ENCODE results near the gene SRGN. TPM values are rescaled to one million over a fixed set of nuclear protein-coding genes. Genes with fewer than 3 reads are reported as not detected.

SRGN gene
- total and polyA plus RNA-seq, 10 of the 15 experiments (the other 5 are each of a cell fraction or from before 2014, with no cell fraction given) = 382 to 2,414 (median 885) TPM

DNA sequence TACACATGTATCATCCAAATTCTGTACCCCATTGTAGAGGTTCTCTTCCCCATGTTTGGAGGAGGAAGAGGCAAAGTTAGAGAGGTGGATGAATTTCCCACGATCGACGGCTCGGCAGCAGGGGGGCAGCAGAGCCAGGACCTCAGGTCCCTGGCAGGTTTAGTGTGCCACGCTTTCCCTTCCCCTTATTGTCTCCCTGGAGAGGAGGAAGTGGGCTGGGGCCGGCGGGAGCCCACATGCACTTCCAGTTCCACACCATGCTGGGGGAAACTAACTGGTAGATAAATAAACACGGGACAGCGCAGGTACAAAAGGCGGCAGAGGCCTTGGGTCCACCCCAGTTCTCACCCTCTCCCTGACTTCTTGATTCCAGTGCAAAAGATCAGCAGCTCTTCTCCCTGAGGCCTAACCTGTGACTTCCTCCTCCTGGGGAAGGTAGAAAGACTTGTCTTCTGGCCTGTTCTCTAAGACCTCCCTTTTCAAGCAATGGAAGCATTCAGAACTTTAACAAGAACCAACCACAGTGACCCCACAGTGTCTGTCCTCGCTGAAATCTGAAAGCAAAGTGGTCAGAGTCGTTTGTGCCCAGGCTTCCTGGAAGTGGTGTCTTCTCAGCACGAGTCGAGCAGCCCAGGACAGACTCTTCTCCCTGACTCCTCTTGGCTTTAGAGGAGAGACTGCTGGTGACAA is 30.5 kb upstream of the SRGN start:
- H4K20me1 ChIP-seq (ENCODE audit: control insufficient read depth, insufficient read depth) = no peaks in the 10 kb centered on the region
- 51% methylated on average over 14 of the region's 14 CpGs for WGBS (ENCODE audit: insufficient coverage, insufficient replicate concordance, low lambda C conversion rate, missing lambda C conversion rate)
- no peaks in the 10 kb centered on the region for H3K36me3 ChIP-seq (ENCODE audit: control insufficient read depth in 2 of 2, insufficient read depth in 2 of 2, low read length in 1 of 2)
- intact Hi-C loops (cut with micrococcal nuclease; ENCODE audit: unreplicated experiment) (no loop called here), in situ Hi-C loops (cut with MboI) (no loop called here)
- peaks cover 3% of the 10 kb centered on the region for H3K79me2 ChIP-seq (ENCODE audit: control insufficient read depth, insufficient read depth, low read length)
- peak overlapping the region; percentile 61 for H3K4me2 ChIP-seq (ENCODE audit: control insufficient read depth, insufficient read depth)
- H3K9ac ChIP-seq (ENCODE audit: control insufficient read depth, insufficient read depth, low read length) = peak overlapping the region; percentile 11
- H3K27me3 ChIP-seq (replicated peaks in 1 of 2; ENCODE audit: control insufficient read depth in 2 of 2, insufficient read depth in 2 of 2, low read length in 1 of 2) = no peaks in the 10 kb centered on the region
- no TSS peak for BruUV-seq (replicated peaks)
- ChIA-PET CTCF (interaction anchor here (0.6 to 14.3 kb wide), 7 partner anchors 8 to 261 kb away, joined by 3 to 121 read pairs (median 5); no protein-coding TSS in a partner anchor), RAD21 (ENCODE audit: unreplicated experiment) (interaction anchor here (7.3 to 25.6 kb wide), 3 partner anchors 7 to 31 kb away, joined by 83 to 544 read pairs (median 197); partner anchors contain the start of gene SRGN), SMC1A (ENCODE audit: uncharacterized antibody, unreplicated experiment) (interaction anchor here (0.6 to 17.6 kb wide), 6 partner anchors 5 to 153 kb away, joined by 3 to 355 read pairs (median 44); partner anchors contain the start of gene SRGN), POLR2A (interaction anchor here (1.4 to 16.7 kb wide), 5 partner anchors 7 to 52 kb away, joined by 4 to 312 read pairs (median 76); partner anchors contain the start of gene SRGN)
- H3K4me1 ChIP-seq (ENCODE audit: control insufficient read depth, insufficient read depth, low read length) = peaks cover 66% of the 10 kb centered on the region
- no peak overlapping the region for H3K4me3 ChIP-seq
- DNase-seq (ENCODE audit: low read depth, low spot score) = no peak
- peak overlapping the region; percentile 79 for H2AFZ ChIP-seq (ENCODE audit: control insufficient read depth, low read depth, low read length)
- no peak for FAIRE-seq
- no peaks in the 10 kb centered on the region for H3K9me3 ChIP-seq (replicated peaks; ENCODE audit: control insufficient read depth, insufficient read depth, low read length)
- peak overlapping the region; percentile 72 for H3K27ac ChIP-seq (ENCODE audit: control insufficient read depth, insufficient read depth)
- ATAC-seq = no peak; the same call in 2 of the 3 replicates
- TF ChIP-seq NBN (IDR thresholded peaks at IDR 0.05) (0 out of 2 replicates have a peak, but pooled peaks have one; percentile 35), SPI1 (IDR thresholded peaks at IDR 0.05; ENCODE audit: borderline replicate concordance, insufficient read depth, low read depth, low read length) (peak; percentile 73), POLR2AphosphoS5 (IDR thresholded peaks at IDR 0.05; ENCODE audit: low read length) (no peak), RAD21 (IDR thresholded peaks at IDR 0.05; ENCODE audit: insufficient read depth, low read depth, low read length) (no peak), IKZF2 (IDR thresholded peaks at IDR 0.05) (peak; percentile 21 to 39; a peak in 1 of 4 replicates)
- TF ChIP-seq, protein P1, sequence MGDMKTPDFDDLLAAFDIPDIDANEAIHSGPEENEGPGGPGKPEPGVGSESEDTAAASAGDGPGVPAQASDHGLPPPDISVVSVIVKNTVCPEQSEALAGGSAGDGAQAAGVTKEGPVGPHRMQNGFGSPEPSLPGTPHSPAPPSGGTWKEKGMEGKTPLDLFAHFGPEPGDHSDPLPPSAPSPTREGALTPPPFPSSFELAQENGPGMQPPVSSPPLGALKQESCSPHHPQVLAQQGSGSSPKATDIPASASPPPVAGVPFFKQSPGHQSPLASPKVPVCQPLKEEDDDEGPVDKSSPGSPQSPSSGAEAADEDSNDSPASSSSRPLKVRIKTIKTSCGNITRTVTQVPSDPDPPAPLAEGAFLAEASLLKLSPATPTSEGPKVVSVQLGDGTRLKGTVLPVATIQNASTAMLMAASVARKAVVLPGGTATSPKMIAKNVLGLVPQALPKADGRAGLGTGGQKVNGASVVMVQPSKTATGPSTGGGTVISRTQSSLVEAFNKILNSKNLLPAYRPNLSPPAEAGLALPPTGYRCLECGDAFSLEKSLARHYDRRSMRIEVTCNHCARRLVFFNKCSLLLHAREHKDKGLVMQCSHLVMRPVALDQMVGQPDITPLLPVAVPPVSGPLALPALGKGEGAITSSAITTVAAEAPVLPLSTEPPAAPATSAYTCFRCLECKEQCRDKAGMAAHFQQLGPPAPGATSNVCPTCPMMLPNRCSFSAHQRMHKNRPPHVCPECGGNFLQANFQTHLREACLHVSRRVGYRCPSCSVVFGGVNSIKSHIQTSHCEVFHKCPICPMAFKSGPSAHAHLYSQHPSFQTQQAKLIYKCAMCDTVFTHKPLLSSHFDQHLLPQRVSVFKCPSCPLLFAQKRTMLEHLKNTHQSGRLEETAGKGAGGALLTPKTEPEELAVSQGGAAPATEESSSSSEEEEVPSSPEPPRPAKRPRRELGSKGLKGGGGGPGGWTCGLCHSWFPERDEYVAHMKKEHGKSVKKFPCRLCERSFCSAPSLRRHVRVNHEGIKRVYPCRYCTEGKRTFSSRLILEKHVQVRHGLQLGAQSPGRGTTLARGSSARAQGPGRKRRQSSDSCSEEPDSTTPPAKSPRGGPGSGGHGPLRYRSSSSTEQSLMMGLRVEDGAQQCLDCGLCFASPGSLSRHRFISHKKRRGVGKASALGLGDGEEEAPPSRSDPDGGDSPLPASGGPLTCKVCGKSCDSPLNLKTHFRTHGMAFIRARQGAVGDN (IDR thresholded peaks at IDR 0.05) = 0 out of 2 replicates have a peak, but pooled peaks have one; percentile 56
- TF ChIP-seq, protein P2, sequence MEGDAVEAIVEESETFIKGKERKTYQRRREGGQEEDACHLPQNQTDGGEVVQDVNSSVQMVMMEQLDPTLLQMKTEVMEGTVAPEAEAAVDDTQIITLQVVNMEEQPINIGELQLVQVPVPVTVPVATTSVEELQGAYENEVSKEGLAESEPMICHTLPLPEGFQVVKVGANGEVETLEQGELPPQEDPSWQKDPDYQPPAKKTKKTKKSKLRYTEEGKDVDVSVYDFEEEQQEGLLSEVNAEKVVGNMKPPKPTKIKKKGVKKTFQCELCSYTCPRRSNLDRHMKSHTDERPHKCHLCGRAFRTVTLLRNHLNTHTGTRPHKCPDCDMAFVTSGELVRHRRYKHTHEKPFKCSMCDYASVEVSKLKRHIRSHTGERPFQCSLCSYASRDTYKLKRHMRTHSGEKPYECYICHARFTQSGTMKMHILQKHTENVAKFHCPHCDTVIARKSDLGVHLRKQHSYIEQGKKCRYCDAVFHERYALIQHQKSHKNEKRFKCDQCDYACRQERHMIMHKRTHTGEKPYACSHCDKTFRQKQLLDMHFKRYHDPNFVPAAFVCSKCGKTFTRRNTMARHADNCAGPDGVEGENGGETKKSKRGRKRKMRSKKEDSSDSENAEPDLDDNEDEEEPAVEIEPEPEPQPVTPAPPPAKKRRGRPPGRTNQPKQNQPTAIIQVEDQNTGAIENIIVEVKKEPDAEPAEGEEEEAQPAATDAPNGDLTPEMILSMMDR (IDR thresholded peaks at IDR 0.05 in 2 of 3, conservative IDR thresholded peaks at IDR 0.05 in 1 of 3; ENCODE audit: control insufficient read depth in 2 of 3, extremely low read depth in 1 of 3, insufficient read depth in 1 of 3, low read depth in 3 of 3, low read length in 3 of 3) = peak in 1 of 3 experiments; percentile 13; a peak in 1 of 6 replicates
- TF ChIP-seq, protein P3, sequence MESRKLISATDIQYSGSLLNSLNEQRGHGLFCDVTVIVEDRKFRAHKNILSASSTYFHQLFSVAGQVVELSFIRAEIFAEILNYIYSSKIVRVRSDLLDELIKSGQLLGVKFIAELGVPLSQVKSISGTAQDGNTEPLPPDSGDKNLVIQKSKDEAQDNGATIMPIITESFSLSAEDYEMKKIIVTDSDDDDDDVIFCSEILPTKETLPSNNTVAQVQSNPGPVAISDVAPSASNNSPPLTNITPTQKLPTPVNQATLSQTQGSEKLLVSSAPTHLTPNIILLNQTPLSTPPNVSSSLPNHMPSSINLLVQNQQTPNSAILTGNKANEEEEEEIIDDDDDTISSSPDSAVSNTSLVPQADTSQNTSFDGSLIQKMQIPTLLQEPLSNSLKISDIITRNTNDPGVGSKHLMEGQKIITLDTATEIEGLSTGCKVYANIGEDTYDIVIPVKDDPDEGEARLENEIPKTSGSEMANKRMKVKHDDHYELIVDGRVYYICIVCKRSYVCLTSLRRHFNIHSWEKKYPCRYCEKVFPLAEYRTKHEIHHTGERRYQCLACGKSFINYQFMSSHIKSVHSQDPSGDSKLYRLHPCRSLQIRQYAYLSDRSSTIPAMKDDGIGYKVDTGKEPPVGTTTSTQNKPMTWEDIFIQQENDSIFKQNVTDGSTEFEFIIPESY (IDR thresholded peaks at IDR 0.05) = no peak
- TF ChIP-seq, protein P4, sequence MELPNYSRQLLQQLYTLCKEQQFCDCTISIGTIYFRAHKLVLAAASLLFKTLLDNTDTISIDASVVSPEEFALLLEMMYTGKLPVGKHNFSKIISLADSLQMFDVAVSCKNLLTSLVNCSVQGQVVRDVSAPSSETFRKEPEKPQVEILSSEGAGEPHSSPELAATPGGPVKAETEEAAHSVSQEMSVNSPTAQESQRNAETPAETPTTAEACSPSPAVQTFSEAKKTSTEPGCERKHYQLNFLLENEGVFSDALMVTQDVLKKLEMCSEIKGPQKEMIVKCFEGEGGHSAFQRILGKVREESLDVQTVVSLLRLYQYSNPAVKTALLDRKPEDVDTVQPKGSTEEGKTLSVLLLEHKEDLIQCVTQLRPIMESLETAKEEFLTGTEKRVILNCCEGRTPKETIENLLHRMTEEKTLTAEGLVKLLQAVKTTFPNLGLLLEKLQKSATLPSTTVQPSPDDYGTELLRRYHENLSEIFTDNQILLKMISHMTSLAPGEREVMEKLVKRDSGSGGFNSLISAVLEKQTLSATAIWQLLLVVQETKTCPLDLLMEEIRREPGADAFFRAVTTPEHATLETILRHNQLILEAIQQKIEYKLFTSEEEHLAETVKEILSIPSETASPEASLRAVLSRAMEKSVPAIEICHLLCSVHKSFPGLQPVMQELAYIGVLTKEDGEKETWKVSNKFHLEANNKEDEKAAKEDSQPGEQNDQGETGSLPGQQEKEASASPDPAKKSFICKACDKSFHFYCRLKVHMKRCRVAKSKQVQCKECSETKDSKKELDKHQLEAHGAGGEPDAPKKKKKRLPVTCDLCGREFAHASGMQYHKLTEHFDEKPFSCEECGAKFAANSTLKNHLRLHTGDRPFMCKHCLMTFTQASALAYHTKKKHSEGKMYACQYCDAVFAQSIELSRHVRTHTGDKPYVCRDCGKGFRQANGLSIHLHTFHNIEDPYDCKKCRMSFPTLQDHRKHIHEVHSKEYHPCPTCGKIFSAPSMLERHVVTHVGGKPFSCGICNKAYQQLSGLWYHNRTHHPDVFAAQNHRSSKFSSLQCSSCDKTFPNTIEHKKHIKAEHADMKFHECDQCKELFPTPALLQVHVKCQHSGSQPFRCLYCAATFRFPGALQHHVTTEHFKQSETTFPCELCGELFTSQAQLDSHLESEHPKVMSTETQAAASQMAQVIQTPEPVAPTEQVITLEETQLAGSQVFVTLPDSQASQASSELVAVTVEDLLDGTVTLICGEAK (IDR thresholded peaks at IDR 0.05; ENCODE audit: borderline replicate concordance) = no peak

Measured in GM12878 (cell line).